ENCODE data around the gene LDB3. TPM values are rescaled to one million over a fixed set of nuclear protein-coding genes. Genes with fewer than 3 reads are reported as not detected.

The LDB3 gene
- total and polyA plus RNA-seq, 5 donors from 2014 or later: not detected

DNA sequence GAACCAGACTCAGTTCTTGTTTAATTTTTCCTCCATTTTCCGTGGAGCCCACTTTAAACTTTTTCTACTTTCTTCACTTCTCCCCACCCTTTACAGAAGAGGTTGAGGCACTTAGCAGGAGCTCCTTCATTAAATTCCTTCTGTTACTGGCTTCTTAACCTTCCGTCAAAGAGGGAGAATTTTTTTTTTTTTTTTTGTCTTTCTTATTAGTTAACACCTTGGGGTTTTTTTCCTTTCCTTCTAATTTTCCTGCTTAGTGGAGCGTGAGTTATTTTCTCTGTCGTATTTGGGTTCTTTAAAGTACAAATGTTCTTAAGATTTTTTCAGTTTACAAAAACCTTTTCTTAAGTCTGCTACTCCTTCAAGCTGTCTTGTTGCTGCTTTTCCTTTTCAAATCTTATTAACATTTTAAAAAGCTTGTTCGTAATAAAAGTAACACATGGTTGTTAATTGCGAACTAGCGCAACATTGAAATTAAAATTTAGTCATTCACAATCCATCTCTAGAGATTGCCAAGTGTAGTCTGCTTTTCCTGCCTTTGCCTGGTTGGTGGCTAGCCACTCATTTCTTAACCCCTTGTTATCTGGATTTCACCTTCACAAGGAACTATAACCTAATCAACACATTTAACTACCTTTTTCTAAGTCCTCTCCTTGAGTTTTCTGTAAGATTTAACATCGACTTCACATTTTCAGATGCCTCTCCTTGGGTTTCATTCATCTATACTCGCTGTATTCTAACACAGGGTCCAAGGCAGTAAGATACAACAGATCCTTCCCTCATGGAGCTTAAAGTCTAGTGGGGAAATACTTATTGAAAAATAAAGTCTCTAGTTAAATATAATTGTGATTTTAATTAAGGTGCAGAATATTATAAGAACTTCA lies 90.1 kb downstream of the LDB3 start:
- Mint-ChIP-seq H3K9me3 (no peaks in the 10 kb centered on the region), H3K36me3 (no peaks in the 10 kb centered on the region), H3K4me1 (peaks cover 25 to 33% (median 29%) of the 10 kb centered on the region in 4 donors), H3K4me3 (peak overlapping the region; percentile 89 to 98 (median 93)), H3K27ac (no peak overlapping the region), H3K27me3 (peaks cover 43% of the 10 kb centered on the region)
- Histone ChIP-seq H3K27me3 (ENCODE audit: control insufficient read depth, insufficient read depth, low read length) (peaks cover 13% of the 10 kb centered on the region), H3K36me3 (ENCODE audit: control insufficient read depth, insufficient read depth, low read length) (no peaks in the 10 kb centered on the region), H3K4me1 (ENCODE audit: control insufficient read depth, insufficient read depth, low read length, poor library complexity, severe bottlenecking) (peaks cover 18% of the 10 kb centered on the region), H3K27ac (ENCODE audit: insufficient read depth, low read length, poor library complexity, severe bottlenecking) (no peak overlapping the region), H3K9me3 (ENCODE audit: control insufficient read depth in 2 of 2, low read length in 2 of 2) (no peaks in the 10 kb centered on the region), H3K4me3 (ENCODE audit: low read depth, low read length) (peak overlapping the region; percentile 76)
- ATAC-seq (ENCODE audit: low read depth in 2 of 2) (no peak), DNase-seq (no peak)

DNA sequence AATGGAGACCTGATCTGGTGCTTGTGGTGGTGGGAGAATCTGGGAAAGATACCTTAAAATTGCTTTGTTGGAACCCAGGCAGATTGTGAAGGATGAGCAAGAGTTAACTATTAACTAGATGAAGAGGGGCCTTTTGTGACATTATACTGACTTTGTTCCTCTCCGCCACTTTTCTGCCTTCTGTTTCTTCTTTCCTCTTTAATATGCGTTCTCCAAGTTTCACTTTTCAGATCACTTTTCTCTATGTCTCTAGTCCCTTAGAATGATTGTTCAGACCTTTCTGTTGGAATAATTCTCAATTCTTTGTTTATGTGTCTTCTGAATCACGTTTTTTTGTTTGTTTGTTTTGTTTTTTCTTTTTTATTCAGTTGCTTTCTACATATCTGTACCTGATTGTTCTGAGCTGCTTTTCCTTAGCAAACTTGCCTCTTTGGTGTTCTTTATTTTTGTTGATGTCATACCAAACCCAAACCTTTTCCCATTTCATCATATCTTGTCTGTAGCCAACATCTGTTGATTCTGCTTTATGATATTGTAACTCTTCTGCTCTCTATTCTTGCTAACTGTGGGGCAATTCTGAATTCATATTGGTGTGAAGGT lies 90.9 kb downstream of the LDB3 start:
- Histone ChIP-seq H3K27me3 (ENCODE audit: control insufficient read depth, insufficient read depth, low read length) (peaks cover 13% of the 10 kb centered on the region), H3K27ac (ENCODE audit: insufficient read depth, low read length, poor library complexity, severe bottlenecking) (no peak overlapping the region), H3K36me3 (ENCODE audit: control insufficient read depth, insufficient read depth, low read length) (no peaks in the 10 kb centered on the region), H3K4me3 (ENCODE audit: low read depth, low read length) (peak overlapping the region; percentile 17), H3K9me3 (ENCODE audit: control insufficient read depth in 2 of 2, low read length in 2 of 2) (no peaks in the 10 kb centered on the region), H3K4me1 (ENCODE audit: control insufficient read depth, insufficient read depth, low read length, poor library complexity, severe bottlenecking) (peaks cover 18% of the 10 kb centered on the region)
- Mint-ChIP-seq H3K36me3 (no peaks in the 10 kb centered on the region), H3K4me1 (peaks cover 25 to 31% (median 28%) of the 10 kb centered on the region in 4 donors), H3K4me3 (peak overlapping the region in 2 of 4 donors; percentile 89 to 98), H3K27me3 (peaks cover 41% of the 10 kb centered on the region), H3K27ac (peak overlapping the region in 1 of 3 donors; percentile 33), H3K9me3 (no peaks in the 10 kb centered on the region)
- no peak for ATAC-seq (ENCODE audit: low read depth in 2 of 2)
- DNase-seq: no peak

DNA sequence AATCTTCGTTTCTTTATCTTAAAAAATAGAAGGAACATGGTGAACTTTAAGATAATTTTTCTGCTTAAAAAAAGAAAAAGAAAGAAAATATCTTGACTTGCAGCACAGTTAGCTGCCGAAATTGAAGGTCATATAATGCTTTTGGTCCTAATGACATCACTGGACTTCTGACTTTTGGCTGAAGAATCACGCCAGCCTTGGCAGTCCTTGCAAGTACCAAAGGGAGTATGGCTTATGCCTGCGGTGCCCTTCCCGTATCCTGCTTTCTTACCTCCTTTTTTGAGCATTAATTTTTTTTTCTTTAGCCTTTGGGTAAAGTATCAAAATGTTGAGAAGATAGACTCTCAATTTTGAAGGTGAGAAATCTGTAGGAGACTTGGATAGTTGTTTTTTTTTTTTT lies 95.1 kb downstream of the LDB3 start:
- H3K9me3 Mint-ChIP-seq: peaks cover 0 to 1% (median 0%) of the 10 kb centered on the region in 7 donors
- H3K36me3 ChIP-seq (ENCODE audit: control insufficient read depth, insufficient read depth, low read length): no peaks in the 10 kb centered on the region
- H3K27ac ChIP-seq (ENCODE audit: insufficient read depth, low read length, poor library complexity, severe bottlenecking): no peak overlapping the region
- H3K27ac Mint-ChIP-seq: no peak overlapping the region
- no peaks in the 10 kb centered on the region for H3K9me3 ChIP-seq (ENCODE audit: control insufficient read depth in 2 of 2, low read length in 2 of 2)
- ATAC-seq (ENCODE audit: low read depth in 2 of 2) (no peak), DNase-seq (no peak)
- no peaks in the 10 kb centered on the region for H3K4me1 ChIP-seq (ENCODE audit: control insufficient read depth, insufficient read depth, low read length, poor library complexity, severe bottlenecking)
- H3K27me3 ChIP-seq (ENCODE audit: control insufficient read depth, insufficient read depth, low read length): peaks cover 10% of the 10 kb centered on the region
- no peak overlapping the region for H3K4me3 ChIP-seq (ENCODE audit: low read depth, low read length)
- no peaks in the 10 kb centered on the region for H3K36me3 Mint-ChIP-seq
- H3K4me3 Mint-ChIP-seq: no peak overlapping the region
- peaks cover 14 to 22% (median 17%) of the 10 kb centered on the region in 4 donors for H3K4me1 Mint-ChIP-seq
- H3K27me3 Mint-ChIP-seq: peaks cover 13% of the 10 kb centered on the region

GRCh38 chr10:86765548-86765947 lies 97.2 kb downstream of the LDB3 start:
- no peak overlapping the region for H3K27ac Mint-ChIP-seq
- ATAC-seq (ENCODE audit: low read depth in 2 of 2): no peak

GRCh38 chr10:86768412-86769062 lies 100.2 kb downstream of the LDB3 start:
- DNase-seq (no peak), ATAC-seq (ENCODE audit: low read depth in 2 of 2) (no peak)
- Histone ChIP-seq H3K27me3 (ENCODE audit: control insufficient read depth, insufficient read depth, low read length) (no peaks in the 10 kb centered on the region), H3K4me3 (ENCODE audit: low read depth, low read length) (no peak overlapping the region), H3K36me3 (ENCODE audit: control insufficient read depth, insufficient read depth, low read length) (no peaks in the 10 kb centered on the region), H3K4me1 (ENCODE audit: control insufficient read depth, insufficient read depth, low read length, poor library complexity, severe bottlenecking) (no peaks in the 10 kb centered on the region), H3K9me3 (ENCODE audit: control insufficient read depth in 2 of 2, low read length in 2 of 2) (no peaks in the 10 kb centered on the region), H3K27ac (ENCODE audit: insufficient read depth, low read length, poor library complexity, severe bottlenecking) (no peak overlapping the region)
- Mint-ChIP-seq H3K4me3 (no peak overlapping the region), H3K4me1 (peaks cover 4 to 19% (median 10%) of the 10 kb centered on the region in 4 donors), H3K9me3 (peaks cover 0 to 1% (median 0%) of the 10 kb centered on the region in 7 donors), H3K27ac (no peak overlapping the region), H3K27me3 (peaks cover 5% of the 10 kb centered on the region), H3K36me3 (no peaks in the 10 kb centered on the region)

More at GRCh38 chr10:86765548-86765947, 97.2 kb downstream of the LDB3 start:
- Histone ChIP-seq H3K36me3 (ENCODE audit: control insufficient read depth, insufficient read depth, low read length) (no peaks in the 10 kb centered on the region), H3K27me3 (ENCODE audit: control insufficient read depth, insufficient read depth, low read length) (no peaks in the 10 kb centered on the region), H3K4me1 (ENCODE audit: control insufficient read depth, insufficient read depth, low read length, poor library complexity, severe bottlenecking) (no peaks in the 10 kb centered on the region), H3K27ac (ENCODE audit: insufficient read depth, low read length, poor library complexity, severe bottlenecking) (no peak overlapping the region), H3K4me3 (ENCODE audit: low read depth, low read length) (no peak overlapping the region), H3K9me3 (ENCODE audit: control insufficient read depth in 2 of 2, low read length in 2 of 2) (no peaks in the 10 kb centered on the region)
- Mint-ChIP-seq H3K9me3 (peaks cover 0 to 1% (median 0%) of the 10 kb centered on the region in 7 donors), H3K4me1 (peaks cover 4 to 18% (median 11%) of the 10 kb centered on the region in 4 donors), H3K4me3 (no peak overlapping the region), H3K36me3 (no peaks in the 10 kb centered on the region), H3K27me3 (no peaks in the 10 kb centered on the region)
- DNase-seq: no peak

- peaks cover 4 to 17% (median 10%) of the 10 kb centered on the region in 4 donors for H3K4me1 Mint-ChIP-seq
- H3K27ac Mint-ChIP-seq: no peak overlapping the region
- no peaks in the 10 kb centered on the region for H3K36me3 Mint-ChIP-seq
- peaks cover 0 to 1% (median 0%) of the 10 kb centered on the region in 7 donors for H3K9me3 Mint-ChIP-seq
- no peak overlapping the region for H3K27ac ChIP-seq (ENCODE audit: insufficient read depth, low read length, poor library complexity, severe bottlenecking)
- no peak for DNase-seq
- no peaks in the 10 kb centered on the region for H3K4me1 ChIP-seq (ENCODE audit: control insufficient read depth, insufficient read depth, low read length, poor library complexity, severe bottlenecking)
- no peak for ATAC-seq (ENCODE audit: low read depth in 2 of 2)
- no peaks in the 10 kb centered on the region for H3K36me3 ChIP-seq (ENCODE audit: control insufficient read depth, insufficient read depth, low read length)
- no peak overlapping the region for H3K4me3 Mint-ChIP-seq
- no peak overlapping the region for H3K4me3 ChIP-seq (ENCODE audit: low read depth, low read length)
- no peaks in the 10 kb centered on the region for H3K27me3 ChIP-seq (ENCODE audit: control insufficient read depth, insufficient read depth, low read length)
- H3K9me3 ChIP-seq (ENCODE audit: control insufficient read depth in 2 of 2, low read length in 2 of 2): no peaks in the 10 kb centered on the region
- H3K27me3 Mint-ChIP-seq: peaks cover 5% of the 10 kb centered on the region
These were observed 101.7 kb downstream of the LDB3 start for GRCh38 chr10:86769991-86770390.

DNA sequence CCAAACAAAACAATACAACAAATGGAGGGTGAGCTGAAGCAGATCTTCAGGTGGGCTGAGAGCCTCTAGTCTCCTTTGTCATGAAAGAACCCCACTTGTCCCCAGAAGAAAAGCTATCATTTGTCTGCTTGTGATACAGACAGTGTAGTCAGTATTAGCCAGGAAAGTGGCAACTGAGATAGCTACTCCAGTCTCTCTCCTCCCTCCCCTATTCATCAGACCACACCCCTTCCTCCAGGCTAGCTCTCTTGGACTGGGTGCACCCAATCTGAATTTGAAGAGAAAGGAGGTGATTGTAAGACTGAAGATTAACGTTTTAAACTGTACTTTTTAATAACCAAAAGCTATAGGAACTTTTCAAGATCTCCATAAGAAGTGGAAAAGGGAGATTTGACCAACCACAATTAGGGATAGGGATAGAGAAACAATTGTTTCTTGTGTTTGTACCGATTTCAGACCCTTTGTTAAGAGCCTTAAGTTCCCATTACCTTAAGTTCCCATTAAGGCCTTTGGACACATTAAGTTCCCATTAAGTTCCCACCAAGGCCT lies 102.2 kb downstream of the LDB3 start:
- peaks cover 3 to 17% (median 10%) of the 10 kb centered on the region in 4 donors for H3K4me1 Mint-ChIP-seq
- H3K27ac Mint-ChIP-seq: no peak overlapping the region
- no peaks in the 10 kb centered on the region for H3K9me3 ChIP-seq (ENCODE audit: control insufficient read depth in 2 of 2, low read length in 2 of 2)
- H3K36me3 ChIP-seq (ENCODE audit: control insufficient read depth, insufficient read depth, low read length): no peaks in the 10 kb centered on the region
- peak in 1 of 2 donors; percentile 56 for ATAC-seq (ENCODE audit: low read depth in 2 of 2)
- H3K4me3 Mint-ChIP-seq: no peak overlapping the region
- no peaks in the 10 kb centered on the region for H3K36me3 Mint-ChIP-seq
- peak in 1 of 3 donors; percentile 39 for DNase-seq
- H3K27me3 Mint-ChIP-seq: peaks cover 5% of the 10 kb centered on the region
- no peaks in the 10 kb centered on the region for H3K27me3 ChIP-seq (ENCODE audit: control insufficient read depth, insufficient read depth, low read length)
- no peak overlapping the region for H3K27ac ChIP-seq (ENCODE audit: insufficient read depth, low read length, poor library complexity, severe bottlenecking)
- H3K4me1 ChIP-seq (ENCODE audit: control insufficient read depth, insufficient read depth, low read length, poor library complexity, severe bottlenecking): no peaks in the 10 kb centered on the region
- H3K9me3 Mint-ChIP-seq: peaks cover 0 to 1% (median 0%) of the 10 kb centered on the region in 7 donors
- no peak overlapping the region for H3K4me3 ChIP-seq (ENCODE audit: low read depth, low read length)
